AG04449 (cell line): ENCODE data around the gene WDR20.

ENCODE experiments used
- CTCF ChIA-PET: fragments of 350-600 bp; formaldehyde crosslinking; extraction: SDS; loops from one replicate; lab custom pipeline; 2021; ENCODE audit warnings: antibody characterized with exemption; lab: Yijun Ruan, JAX
- POLR2A ChIA-PET: fragments of 400-600, 350-600 bp; formaldehyde crosslinking; extraction: SDS; loops from one replicate; lab custom pipeline; 2020; ENCODE audit warnings: antibody characterized with exemption, inconsistent platforms; lab: Yijun Ruan, JAX
- DNase-seq: peaks from one replicate; pipeline ENCODE4 v3.0.0-alpha.2; 2010; ENCODE audit warnings: low read depth, low spot score
- H3K4me3 ChIP-seq: 2 replicates; pipeline ENCODE4 v1.5.1; 2011; ENCODE audit warnings: low read depth, mild to moderate bottlenecking, control low read depth, low read length
- CTCF ChIP-seq: IDR thresholded peaks from one replicate; pipeline ENCODE4 v1.5.1; 2011; ENCODE audit warnings: mild to moderate bottlenecking, moderate library complexity, low read length, control low read depth, inconsistent platforms; ENCODE audit not compliant: insufficient read depth; ENCODE audit errors: missing control alignments

Gene WDR20

GRCh38 chr14:102187568-102188001 lies 47.9 kb downstream of the WDR20 start:
- ChIA-PET POLR2A (interaction anchor here (1.5 kb wide), 1 partner anchor 9 kb away, joined by 4 read pairs; no protein-coding TSS in a partner anchor), CTCF (interaction anchor here (1.1 to 2.0 kb wide), 6 partner anchors 8 to 129 kb away, joined by 4 to 5 read pairs (median 4); no protein-coding TSS in a partner anchor)
- H3K4me3 ChIP-seq = no peak overlapping the region; the same call in 1 of the 2 replicates
- TF ChIP-seq CTCF = no peak
- DNase-seq = no peak

- CTCF ChIA-PET = interaction anchor here (1.1 to 1.5 kb wide), 5 partner anchors 9 to 129 kb away, joined by 4 to 5 read pairs (median 4); no protein-coding TSS in a partner anchor
- no peak for TF ChIP-seq CTCF
- DNase-seq = no peak
- no peak overlapping the region for H3K4me3 ChIP-seq
- POLR2A ChIA-PET = interaction anchor here (0.7 kb wide), 1 partner anchor 134 kb away, joined by 3 read pairs; no protein-coding TSS in a partner anchor
Measured at GRCh38 chr14:102188187-102188586, 48.5 kb downstream of the WDR20 start.

GRCh38 chr14:102189874-102190273 lies 50.2 kb downstream of the WDR20 start:
- H3K4me3 ChIP-seq = no peak overlapping the region
- DNase-seq = no peak
- ChIA-PET CTCF (interaction anchor here (1.1 kb wide), 1 partner anchor 124 kb away, joined by 3 read pairs; no protein-coding TSS in a partner anchor), POLR2A (no interaction called here)
- no peak for TF ChIP-seq CTCF

GRCh38 chr14:102192840-102193502 lies 53.3 kb downstream of the WDR20 start:
- H3K4me3 ChIP-seq = no peak overlapping the region
- POLR2A ChIA-PET = no interaction called here
- no peak for TF ChIP-seq CTCF
- CTCF ChIA-PET = no interaction called here
- DNase-seq = no peak

GRCh38 chr14:102194856-102195255 lies 55.2 kb downstream of the WDR20 start:
- TF ChIP-seq CTCF = no peak
- CTCF ChIA-PET = interaction anchor here (1.0 to 2.3 kb wide), 2 partner anchors 11 to 13 kb away, joined by 3 to 8 read pairs; no protein-coding TSS in a partner anchor
- H3K4me3 ChIP-seq = no peak overlapping the region
- POLR2A ChIA-PET = no interaction called here
- DNase-seq = no peak

- no peak overlapping the region for H3K4me3 ChIP-seq
- CTCF ChIA-PET = interaction anchor here (1.0 to 2.3 kb wide), 3 partner anchors 9 to 14 kb away, joined by 3 to 8 read pairs (median 4); no protein-coding TSS in a partner anchor
- POLR2A ChIA-PET = no interaction called here
- no peak for TF ChIP-seq CTCF
- DNase-seq = no peak
Measured at GRCh38 chr14:102195446-102195845, 55.7 kb downstream of the WDR20 start.
